ENCODE results near the gene EXOSC7.
"Not testable (repeated sequence)": the region's sequence is repeated elsewhere in the genome, so short reads cannot be mapped to it uniquely, and the experiment has no call there.

Gene EXOSC7

GRCh38 chr3:44942202-44942921, 33.7 kb upstream of the EXOSC7 start:
- H3K27me3 ChIP-seq (ENCODE audit: control insufficient read depth in 1 of 2, insufficient read depth in 2 of 2, low read length in 2 of 2): no peaks in the 10 kb centered on the region
- H3K4me1 ChIP-seq (ENCODE audit: control insufficient read depth in 1 of 2, insufficient read depth in 2 of 2, low read length in 2 of 2): no peaks in the 10 kb centered on the region
- peaks cover 34 to 69% of the 10 kb centered on the region in 2 donors for H3K36me3 ChIP-seq (ENCODE audit: control insufficient read depth in 1 of 2, insufficient read depth in 2 of 2, low read length in 2 of 2)
- H3K9ac ChIP-seq (ENCODE audit: low read depth in 1 of 2, low read length in 2 of 2): no peak overlapping the region
- no peak overlapping the region for H3K4me3 ChIP-seq (ENCODE audit: low read depth in 1 of 2, low read length in 2 of 2)
- H3K9me3 ChIP-seq (ENCODE audit: control insufficient read depth in 1 of 2, low read length in 2 of 2): no peaks in the 10 kb centered on the region
- H3K27ac ChIP-seq (ENCODE audit: low read depth, low read length): no peak overlapping the region

GRCh38 chr3:44948239-44948638, 27.8 kb upstream of the EXOSC7 start:
- Histone ChIP-seq H3K9me3 (ENCODE audit: control insufficient read depth in 1 of 2, low read length in 2 of 2) (no peaks in the 10 kb centered on the region), H3K4me1 (ENCODE audit: control insufficient read depth in 1 of 2, insufficient read depth in 2 of 2, low read length in 2 of 2) (no peaks in the 10 kb centered on the region), H3K4me3 (ENCODE audit: low read depth in 1 of 2, low read length in 2 of 2) (no peak overlapping the region), H3K27ac (ENCODE audit: low read depth, low read length) (no peak overlapping the region), H3K27me3 (ENCODE audit: control insufficient read depth in 1 of 2, insufficient read depth in 2 of 2, low read length in 2 of 2) (no peaks in the 10 kb centered on the region), H3K36me3 (ENCODE audit: control insufficient read depth in 1 of 2, insufficient read depth in 2 of 2, low read length in 2 of 2) (peaks cover 15 to 34% of the 10 kb centered on the region in 2 donors), H3K9ac (ENCODE audit: low read depth in 1 of 2, low read length in 2 of 2) (no peak overlapping the region)

GRCh38 chr3:44949770-44950169, 26.3 kb upstream of the EXOSC7 start:
- not testable (repeated sequence) for H3K4me1 ChIP-seq (ENCODE audit: control insufficient read depth in 1 of 2, insufficient read depth in 2 of 2, low read length in 2 of 2); H3K27ac ChIP-seq (ENCODE audit: low read depth, low read length); H3K9ac ChIP-seq (ENCODE audit: low read depth in 1 of 2, low read length in 2 of 2); H3K9me3 ChIP-seq (ENCODE audit: control insufficient read depth in 1 of 2, low read length in 2 of 2); H3K27me3 ChIP-seq (ENCODE audit: control insufficient read depth in 1 of 2, insufficient read depth in 2 of 2, low read length in 2 of 2); H3K4me3 ChIP-seq (ENCODE audit: low read depth in 1 of 2, low read length in 2 of 2)
- H3K36me3 ChIP-seq (ENCODE audit: control insufficient read depth in 1 of 2, insufficient read depth in 2 of 2, low read length in 2 of 2): peaks cover 21 to 39% of the 10 kb centered on the region in 2 donors

GRCh38 chr3:44950275-44950734, 25.7 kb upstream of the EXOSC7 start:
- Histone ChIP-seq H3K27ac (ENCODE audit: low read depth, low read length) (no peak overlapping the region), H3K9ac (ENCODE audit: low read depth in 1 of 2, low read length in 2 of 2) (no peak overlapping the region), H3K4me3 (ENCODE audit: low read depth in 1 of 2, low read length in 2 of 2) (no peak overlapping the region), H3K9me3 (ENCODE audit: control insufficient read depth in 1 of 2, low read length in 2 of 2) (no peaks in the 10 kb centered on the region), H3K4me1 (ENCODE audit: control insufficient read depth in 1 of 2, insufficient read depth in 2 of 2, low read length in 2 of 2) (no peaks in the 10 kb centered on the region), H3K27me3 (ENCODE audit: control insufficient read depth in 1 of 2, insufficient read depth in 2 of 2, low read length in 2 of 2) (no peaks in the 10 kb centered on the region), H3K36me3 (ENCODE audit: control insufficient read depth in 1 of 2, insufficient read depth in 2 of 2, low read length in 2 of 2) (peaks cover 17 to 33% of the 10 kb centered on the region in 2 donors)

GRCh38 chr3:44952689-44953088, 23.4 kb upstream of the EXOSC7 start:
- Histone ChIP-seq H3K36me3 (ENCODE audit: control insufficient read depth in 1 of 2, insufficient read depth in 2 of 2, low read length in 2 of 2) (peaks cover 13 to 38% of the 10 kb centered on the region in 2 donors), H3K9ac (ENCODE audit: low read depth in 1 of 2, low read length in 2 of 2) (no peak overlapping the region), H3K9me3 (ENCODE audit: control insufficient read depth in 1 of 2, low read length in 2 of 2) (no peaks in the 10 kb centered on the region), H3K4me3 (ENCODE audit: low read depth in 1 of 2, low read length in 2 of 2) (no peak overlapping the region), H3K27me3 (ENCODE audit: control insufficient read depth in 1 of 2, insufficient read depth in 2 of 2, low read length in 2 of 2) (no peaks in the 10 kb centered on the region), H3K27ac (ENCODE audit: low read depth, low read length) (no peak overlapping the region), H3K4me1 (ENCODE audit: control insufficient read depth in 1 of 2, insufficient read depth in 2 of 2, low read length in 2 of 2) (no peaks in the 10 kb centered on the region)

- no peak overlapping the region for H3K4me3 ChIP-seq (ENCODE audit: low read depth in 1 of 2, low read length in 2 of 2)
- H3K4me1 ChIP-seq (ENCODE audit: control insufficient read depth in 1 of 2, insufficient read depth in 2 of 2, low read length in 2 of 2): no peaks in the 10 kb centered on the region
- no peaks in the 10 kb centered on the region for H3K27me3 ChIP-seq (ENCODE audit: control insufficient read depth in 1 of 2, insufficient read depth in 2 of 2, low read length in 2 of 2)
- H3K27ac ChIP-seq (ENCODE audit: low read depth, low read length): no peak overlapping the region
- peaks cover 24 to 48% of the 10 kb centered on the region in 2 donors for H3K36me3 ChIP-seq (ENCODE audit: control insufficient read depth in 1 of 2, insufficient read depth in 2 of 2, low read length in 2 of 2)
- no peaks in the 10 kb centered on the region for H3K9me3 ChIP-seq (ENCODE audit: control insufficient read depth in 1 of 2, low read length in 2 of 2)
- no peak overlapping the region for H3K9ac ChIP-seq (ENCODE audit: low read depth in 1 of 2, low read length in 2 of 2)
These were observed 21.7 kb upstream of the EXOSC7 start for GRCh38 chr3:44954304-44954703.

- Histone ChIP-seq H3K4me1 (ENCODE audit: control insufficient read depth in 1 of 2, insufficient read depth in 2 of 2, low read length in 2 of 2) (no peaks in the 10 kb centered on the region), H3K27ac (ENCODE audit: low read depth, low read length) (no peak overlapping the region), H3K9ac (ENCODE audit: low read depth in 1 of 2, low read length in 2 of 2) (no peak overlapping the region), H3K4me3 (ENCODE audit: low read depth in 1 of 2, low read length in 2 of 2) (no peak overlapping the region), H3K27me3 (ENCODE audit: control insufficient read depth in 1 of 2, insufficient read depth in 2 of 2, low read length in 2 of 2) (no peaks in the 10 kb centered on the region), H3K9me3 (ENCODE audit: control insufficient read depth in 1 of 2, low read length in 2 of 2) (no peaks in the 10 kb centered on the region), H3K36me3 (ENCODE audit: control insufficient read depth in 1 of 2, insufficient read depth in 2 of 2, low read length in 2 of 2) (peaks cover 24 to 48% of the 10 kb centered on the region in 2 donors)
These were observed 21.1 kb upstream of the EXOSC7 start for GRCh38 chr3:44954962-44955361.

GRCh38 chr3:44955917-44956316, 20.1 kb upstream of the EXOSC7 start:
- Histone ChIP-seq H3K9ac (ENCODE audit: low read depth in 1 of 2, low read length in 2 of 2) (no peak overlapping the region), H3K27me3 (ENCODE audit: control insufficient read depth in 1 of 2, insufficient read depth in 2 of 2, low read length in 2 of 2) (no peaks in the 10 kb centered on the region), H3K27ac (ENCODE audit: low read depth, low read length) (no peak overlapping the region), H3K9me3 (ENCODE audit: control insufficient read depth in 1 of 2, low read length in 2 of 2) (no peaks in the 10 kb centered on the region), H3K4me3 (ENCODE audit: low read depth in 1 of 2, low read length in 2 of 2) (no peak overlapping the region), H3K36me3 (ENCODE audit: control insufficient read depth in 1 of 2, insufficient read depth in 2 of 2, low read length in 2 of 2) (peaks cover 24 to 48% of the 10 kb centered on the region in 2 donors), H3K4me1 (ENCODE audit: control insufficient read depth in 1 of 2, insufficient read depth in 2 of 2, low read length in 2 of 2) (no peaks in the 10 kb centered on the region)

- H3K9ac ChIP-seq (ENCODE audit: low read depth in 1 of 2, low read length in 2 of 2): no peak overlapping the region
- H3K36me3 ChIP-seq (ENCODE audit: control insufficient read depth in 1 of 2, insufficient read depth in 2 of 2, low read length in 2 of 2): peaks cover 20 to 39% of the 10 kb centered on the region in 2 donors
- no peaks in the 10 kb centered on the region for H3K4me1 ChIP-seq (ENCODE audit: control insufficient read depth in 1 of 2, insufficient read depth in 2 of 2, low read length in 2 of 2)
- H3K27ac ChIP-seq (ENCODE audit: low read depth, low read length): no peak overlapping the region
- H3K4me3 ChIP-seq (ENCODE audit: low read depth in 1 of 2, low read length in 2 of 2): no peak overlapping the region
- no peaks in the 10 kb centered on the region for H3K27me3 ChIP-seq (ENCODE audit: control insufficient read depth in 1 of 2, insufficient read depth in 2 of 2, low read length in 2 of 2)
- no peaks in the 10 kb centered on the region for H3K9me3 ChIP-seq (ENCODE audit: control insufficient read depth in 1 of 2, low read length in 2 of 2)
These were observed 18.1 kb upstream of the EXOSC7 start for GRCh38 chr3:44957986-44958385.

- H3K4me3 ChIP-seq (ENCODE audit: low read depth in 1 of 2, low read length in 2 of 2): no peak overlapping the region
- H3K9ac ChIP-seq (ENCODE audit: low read depth in 1 of 2, low read length in 2 of 2): no peak overlapping the region
- H3K36me3 ChIP-seq (ENCODE audit: control insufficient read depth in 1 of 2, insufficient read depth in 2 of 2, low read length in 2 of 2): peaks cover 18 to 39% of the 10 kb centered on the region in 2 donors
- H3K9me3 ChIP-seq (ENCODE audit: control insufficient read depth in 1 of 2, low read length in 2 of 2): no peaks in the 10 kb centered on the region
- H3K27ac ChIP-seq (ENCODE audit: low read depth, low read length): no peak overlapping the region
- no peaks in the 10 kb centered on the region for H3K4me1 ChIP-seq (ENCODE audit: control insufficient read depth in 1 of 2, insufficient read depth in 2 of 2, low read length in 2 of 2)
- H3K27me3 ChIP-seq (ENCODE audit: control insufficient read depth in 1 of 2, insufficient read depth in 2 of 2, low read length in 2 of 2): no peaks in the 10 kb centered on the region
These were observed 17.7 kb upstream of the EXOSC7 start for GRCh38 chr3:44958386-44958785.
